ENCODE data around the gene TSPAN5.

DNA sequence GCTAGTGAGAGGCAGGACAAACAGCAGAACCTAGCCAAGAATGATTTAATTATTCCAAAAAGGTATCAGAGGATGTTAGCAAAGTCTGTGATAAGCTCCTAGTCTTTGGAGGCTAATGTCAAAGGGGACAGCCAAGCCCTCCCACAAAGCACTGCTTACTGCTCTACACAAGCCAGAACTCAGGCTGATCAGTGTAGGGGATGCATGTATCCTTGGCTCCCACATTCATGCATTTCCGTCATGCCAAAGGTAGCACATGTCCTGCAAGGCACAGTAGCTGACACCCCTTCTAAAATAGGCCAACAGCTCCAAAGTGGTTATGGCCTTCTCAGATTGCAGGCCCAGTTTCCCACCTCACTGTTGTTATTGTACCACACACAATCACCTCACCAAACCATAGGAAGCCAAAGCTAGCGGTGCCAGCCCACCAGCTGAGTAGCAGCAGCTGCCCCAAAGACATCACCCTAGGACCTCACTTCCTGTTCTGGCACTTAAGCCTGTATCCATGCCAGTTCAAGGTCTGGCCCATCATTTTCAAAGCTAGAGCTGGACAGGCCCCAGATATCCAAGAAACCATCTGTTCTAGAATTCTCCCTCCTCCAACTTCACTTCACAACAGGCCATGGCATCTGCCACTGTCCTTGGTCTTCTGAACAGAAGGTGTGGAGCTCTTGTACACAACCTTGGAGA is 40.9 kb downstream of the TSPAN5 start:
- TF ChIP-seq, protein P1, sequence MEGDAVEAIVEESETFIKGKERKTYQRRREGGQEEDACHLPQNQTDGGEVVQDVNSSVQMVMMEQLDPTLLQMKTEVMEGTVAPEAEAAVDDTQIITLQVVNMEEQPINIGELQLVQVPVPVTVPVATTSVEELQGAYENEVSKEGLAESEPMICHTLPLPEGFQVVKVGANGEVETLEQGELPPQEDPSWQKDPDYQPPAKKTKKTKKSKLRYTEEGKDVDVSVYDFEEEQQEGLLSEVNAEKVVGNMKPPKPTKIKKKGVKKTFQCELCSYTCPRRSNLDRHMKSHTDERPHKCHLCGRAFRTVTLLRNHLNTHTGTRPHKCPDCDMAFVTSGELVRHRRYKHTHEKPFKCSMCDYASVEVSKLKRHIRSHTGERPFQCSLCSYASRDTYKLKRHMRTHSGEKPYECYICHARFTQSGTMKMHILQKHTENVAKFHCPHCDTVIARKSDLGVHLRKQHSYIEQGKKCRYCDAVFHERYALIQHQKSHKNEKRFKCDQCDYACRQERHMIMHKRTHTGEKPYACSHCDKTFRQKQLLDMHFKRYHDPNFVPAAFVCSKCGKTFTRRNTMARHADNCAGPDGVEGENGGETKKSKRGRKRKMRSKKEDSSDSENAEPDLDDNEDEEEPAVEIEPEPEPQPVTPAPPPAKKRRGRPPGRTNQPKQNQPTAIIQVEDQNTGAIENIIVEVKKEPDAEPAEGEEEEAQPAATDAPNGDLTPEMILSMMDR (IDR thresholded peaks at IDR 0.05; ENCODE audit: insufficient read depth, low read length, poor library complexity, severe bottlenecking), result no peak
- no peak for TF ChIP-seq EZH2phosphoT487 (conservative IDR thresholded peaks at IDR 0.05; ENCODE audit: low read length)

Measured in SU-DHL-6 (cell line).